Measurements from ENCODE around the gene MGA. TPM values are rescaled to one million over a fixed set of nuclear protein-coding genes. Genes with fewer than 3 reads are reported as not detected.

MGA gene
- total RNA-seq, 2 donors from 2014 or later = 26.9 to 28.2 TPM

- ATAC-seq = no peak
- DNase-seq = no peak
- intact Hi-C loops (cut with DNase I, micrococcal nuclease) = no loop called here
Measured at GRCh38 chr15:41653760-41654159, 6.4 kb upstream of the MGA start.

GRCh38 chr15:41655716-41656115 lies 4.5 kb upstream of the MGA start:
- ATAC-seq (no peak), DNase-seq (no peak)
- intact Hi-C loops (cut with DNase I, micrococcal nuclease) = no loop called here

- ATAC-seq (no peak), DNase-seq (no peak)
- intact Hi-C loops (cut with DNase I, micrococcal nuclease) = no loop called here
Measured at GRCh38 chr15:41656188-41656587, 4.0 kb upstream of the MGA start.

GRCh38 chr15:41658689-41659088 lies 1.5 kb upstream of the MGA start:
- intact Hi-C loops (cut with DNase I, micrococcal nuclease) = no loop called here
- DNase-seq = no peak
- ATAC-seq = no peak

GRCh38 chr15:41659190-41659589 lies 1.0 kb upstream of the MGA start:
- DNase-seq (no peak), ATAC-seq (no peak)
- intact Hi-C loops (cut with DNase I, micrococcal nuclease) = no loop called here

GRCh38 chr15:41659855-41660234 lies 360 bp upstream of the MGA start:
- ATAC-seq (no peak), DNase-seq (no peak)
- intact Hi-C loops (cut with DNase I, micrococcal nuclease) = no loop called here

GRCh38 chr15:41661078-41661517 lies 893 bp downstream of the MGA start:
- DNase-seq (no peak), ATAC-seq (no peak)
- intact Hi-C loops (cut with DNase I, micrococcal nuclease) = no loop called here

GRCh38 chr15:41661518-41662225 lies 1.5 kb downstream of the MGA start:
- DNase-seq = peak; percentile 78 to 79
- ATAC-seq = peak; percentile 49
- intact Hi-C loops (cut with DNase I, micrococcal nuclease) = no loop called here

GRCh38 chr15:41666353-41666920 lies 6.2 kb downstream of the MGA start:
- intact Hi-C loops (cut with DNase I, micrococcal nuclease) = no loop called here
- peak; percentile 49 for ATAC-seq
- no peak for DNase-seq

GRCh38 chr15:41669701-41670100 lies 9.5 kb downstream of the MGA start:
- no peak for DNase-seq
- no peak for ATAC-seq
- intact Hi-C loops (cut with DNase I, micrococcal nuclease) = no loop called here

GRCh38 chr15:41671656-41672648 lies 11.7 kb downstream of the MGA start:
- intact Hi-C loops (cut with DNase I, micrococcal nuclease) = no loop called here
- DNase-seq (no peak), ATAC-seq (peak; percentile 24)

GRCh38 chr15:41675337-41675736 lies 15.1 kb downstream of the MGA start:
- DNase-seq (no peak), ATAC-seq (no peak)
- intact Hi-C loops (cut with DNase I, micrococcal nuclease) = no loop called here

- ATAC-seq (no peak), DNase-seq (no peak)
- intact Hi-C loops (cut with DNase I, micrococcal nuclease) = no loop called here
Measured at GRCh38 chr15:41678742-41679141, 18.5 kb downstream of the MGA start.

- intact Hi-C loops (cut with DNase I, micrococcal nuclease) = no loop called here
- ATAC-seq = peak; percentile 34
- no peak for DNase-seq
Measured at GRCh38 chr15:41683955-41684354, 23.8 kb downstream of the MGA start.

GRCh38 chr15:41688671-41689070 lies 28.5 kb downstream of the MGA start:
- ATAC-seq (no peak), DNase-seq (no peak)
- intact Hi-C loops (cut with DNase I, micrococcal nuclease) = no loop called here

- DNase-seq (no peak), ATAC-seq (no peak)
- intact Hi-C loops (cut with DNase I, micrococcal nuclease) = no loop called here
Measured at GRCh38 chr15:41689083-41689482, 28.9 kb downstream of the MGA start.

- intact Hi-C loops (cut with DNase I, micrococcal nuclease) = no loop called here
- ATAC-seq (no peak), DNase-seq (no peak)
Measured at GRCh38 chr15:41689834-41690233, 29.6 kb downstream of the MGA start.

- intact Hi-C loops (cut with DNase I, micrococcal nuclease) = no loop called here
- no peak for DNase-seq
- no peak for ATAC-seq
Measured at GRCh38 chr15:41690636-41691035, 30.4 kb downstream of the MGA start.

GRCh38 chr15:41691471-41691870 lies 31.3 kb downstream of the MGA start:
- intact Hi-C loops (cut with DNase I, micrococcal nuclease) = no loop called here
- ATAC-seq = no peak

GRCh38 chr15:41692049-41692448 lies 31.8 kb downstream of the MGA start:
- DNase-seq = no peak

More at GRCh38 chr15:41691471-41691870, 31.3 kb downstream of the MGA start:
- DNase-seq = no peak

More at GRCh38 chr15:41692049-41692448, 31.8 kb downstream of the MGA start:
- no peak for ATAC-seq
- intact Hi-C loops (cut with DNase I, micrococcal nuclease) = no loop called here
